Effector CD4-positive, alpha-beta T cell (primary cell): ENCODE results near the gene MAPK13.
"Not testable (repeated sequence)": the region's sequence is repeated elsewhere in the genome, so short reads cannot be mapped to it uniquely, and the experiment has no call there.

Experiments
- DNase-seq: peaks from one replicate; pipeline ENCODE4 v3.0.0-alpha.2; 2020
- total RNA-seq: gene quantifications from one replicate; lab custom pipeline; 2026; lab: John Stamatoyannopoulos, UW

The MAPK13 gene
- total RNA-seq: 84.4 reads per million, percentile 79 among the genes with 10 or more reads in this experiment

- no peak for DNase-seq
Measured at GRCh38 chr6:36129941-36130666, at the start of gene MAPK13. Gene MAPK13, plus strand, starts transcription at chr6:36130513. Its CDS starts 70 bp downstream, at chr6:36130583.

GRCh38 chr6:36082318-36082717 lies 48.0 kb upstream of the MAPK13 start:
- no peak for DNase-seq

GRCh38 chr6:36083446-36083845 lies 46.9 kb upstream of the MAPK13 start:
- no peak for DNase-seq

GRCh38 chr6:36088204-36088603 lies 42.1 kb upstream of the MAPK13 start:
- not testable (repeated sequence) for DNase-seq

DNA sequence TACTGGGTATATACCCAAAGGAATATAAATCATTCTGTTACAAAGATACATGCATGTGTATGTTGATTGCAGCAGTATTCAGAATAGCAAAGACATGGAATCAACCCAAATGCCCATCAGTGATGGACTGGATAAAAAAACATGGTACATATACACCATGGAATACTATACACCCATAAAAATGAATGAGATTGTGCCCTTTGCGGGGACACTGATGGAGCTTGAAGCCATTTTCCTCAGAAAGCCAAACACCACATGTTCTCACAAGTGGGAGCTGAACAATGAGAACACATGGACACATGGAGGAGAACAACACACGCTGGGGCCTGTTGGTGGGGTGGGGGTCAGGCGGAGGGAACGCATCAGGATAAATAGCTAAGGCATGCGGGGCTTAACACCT lies 41.3 kb upstream of the MAPK13 start:
- DNase-seq: no peak

- no peak for DNase-seq
Measured at GRCh38 chr6:36094238-36094637, 36.1 kb upstream of the MAPK13 start.

- DNase-seq: peak; percentile 80
Measured at GRCh38 chr6:36094753-36095496, 35.4 kb upstream of the MAPK13 start.

GRCh38 chr6:36095497-36096391 lies 34.6 kb upstream of the MAPK13 start:
- DNase-seq: no peak

- no peak for DNase-seq
Measured at GRCh38 chr6:36098253-36098919, 31.9 kb upstream of the MAPK13 start.

GRCh38 chr6:36098920-36099647 lies 31.2 kb upstream of the MAPK13 start:
- DNase-seq: no peak

GRCh38 chr6:36099869-36100483 lies 30.3 kb upstream of the MAPK13 start:
- DNase-seq: peak; percentile 27

- no peak for DNase-seq
Measured at GRCh38 chr6:36101691-36102090, 28.6 kb upstream of the MAPK13 start.

DNA sequence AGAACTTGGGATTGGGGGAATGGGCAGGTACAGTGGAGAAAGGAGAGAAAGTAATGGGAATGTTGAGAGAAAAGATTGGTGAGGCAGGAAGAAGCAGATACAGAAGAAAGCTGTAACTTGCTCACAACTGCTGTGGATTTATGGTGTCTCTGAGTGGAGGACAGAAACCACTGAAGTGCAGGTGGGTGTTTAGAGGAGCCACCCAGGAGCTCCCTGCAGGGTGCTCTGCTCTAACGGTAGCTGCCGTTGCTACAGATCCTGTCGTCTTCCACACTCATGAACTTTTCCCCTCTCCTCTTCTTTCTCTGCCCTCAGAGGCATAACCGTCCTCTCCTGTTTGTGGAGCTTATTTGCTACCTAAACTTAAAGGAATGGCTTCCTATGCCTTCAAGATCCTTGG lies 27.5 kb upstream of the MAPK13 start:
- no peak for DNase-seq

DNA sequence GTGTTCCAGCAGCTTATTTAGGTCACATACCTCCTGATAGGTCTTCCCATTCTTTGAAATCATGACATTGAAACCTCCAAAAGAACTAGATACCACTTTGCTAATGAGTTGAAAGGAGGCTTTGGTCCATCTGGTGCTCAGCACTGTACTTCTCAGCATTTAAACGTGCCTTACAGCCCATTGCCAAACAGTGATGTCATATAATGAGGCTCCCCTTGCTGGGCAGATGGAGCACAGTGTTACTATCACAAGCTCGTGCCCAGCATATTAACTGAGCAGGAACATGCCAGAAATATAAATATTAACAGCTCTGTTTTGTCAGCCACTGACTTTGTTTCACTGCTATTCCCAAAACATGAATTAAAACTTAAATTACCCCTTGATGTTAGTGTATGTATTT lies 25.5 kb upstream of the MAPK13 start:
- no peak for DNase-seq

- peak; percentile 19 for DNase-seq
Measured at GRCh38 chr6:36109092-36109491, 21.2 kb upstream of the MAPK13 start.

- no peak for DNase-seq
Measured at GRCh38 chr6:36110050-36110449, 20.3 kb upstream of the MAPK13 start.

GRCh38 chr6:36110863-36111262 lies 19.4 kb upstream of the MAPK13 start:
- DNase-seq: no peak

DNA sequence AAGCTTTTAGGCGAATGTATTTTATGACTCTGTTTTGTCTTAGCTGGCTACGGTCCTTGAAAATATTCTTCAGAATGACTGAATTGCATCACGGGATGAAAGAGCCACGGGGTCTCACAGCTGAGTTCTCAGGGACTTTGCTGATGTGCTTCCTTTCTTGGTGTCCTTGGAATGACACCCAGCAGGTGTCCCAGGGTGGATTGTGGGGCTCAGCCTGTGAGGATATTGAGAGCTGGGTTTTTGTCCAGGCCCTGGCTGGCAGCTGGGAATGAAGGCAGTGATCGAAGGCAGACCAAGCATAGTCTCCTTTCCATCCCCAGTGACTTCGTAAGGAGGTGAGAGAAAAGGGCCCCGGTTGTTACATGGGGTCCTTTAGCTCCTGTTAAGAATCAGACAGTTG lies 18.8 kb upstream of the MAPK13 start:
- DNase-seq: no peak

DNA sequence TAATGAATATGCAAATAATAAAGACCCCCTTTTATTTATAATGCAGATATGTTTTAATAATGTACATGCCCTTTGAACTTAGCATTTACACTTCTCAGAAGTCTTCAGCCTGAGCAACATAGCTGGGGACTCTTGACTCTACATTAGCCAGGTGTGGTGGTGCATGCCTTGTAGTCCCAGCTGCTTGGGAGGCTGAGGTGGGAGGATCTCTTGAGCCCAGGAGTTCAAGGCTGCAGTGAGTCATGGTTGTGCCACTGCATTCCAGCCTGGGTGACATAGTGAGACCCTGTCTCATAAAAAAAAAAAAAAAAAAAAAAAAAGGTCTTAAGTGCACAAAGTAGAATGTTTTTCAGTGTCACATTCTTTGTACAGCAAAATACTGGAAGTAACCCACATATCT lies 17.3 kb upstream of the MAPK13 start:
- DNase-seq: no peak

GRCh38 chr6:36113703-36114102 lies 16.6 kb upstream of the MAPK13 start:
- no peak for DNase-seq

GRCh38 chr6:36114798-36115408 lies 15.4 kb upstream of the MAPK13 start:
- no peak for DNase-seq
